Skeletal muscle cell (primary cell): ENCODE data around the gene IGF1R.
"Not testable (repeated sequence)": the region's sequence is repeated elsewhere in the genome, so short reads cannot be mapped to it uniquely, and the experiment has no call there.

Experiments used
- DNase-seq: peaks from one replicate; pipeline ENCODE4 v3.0.0-alpha.2; 2010; ENCODE audit warnings: low read depth
- H3K4me3 ChIP-seq: 2 replicates; pipeline ENCODE4 v1.5.1; 2011; ENCODE audit warnings: low read depth, mild to moderate bottlenecking, control low read depth, low read length, moderate library complexity

The IGF1R gene

DNA sequence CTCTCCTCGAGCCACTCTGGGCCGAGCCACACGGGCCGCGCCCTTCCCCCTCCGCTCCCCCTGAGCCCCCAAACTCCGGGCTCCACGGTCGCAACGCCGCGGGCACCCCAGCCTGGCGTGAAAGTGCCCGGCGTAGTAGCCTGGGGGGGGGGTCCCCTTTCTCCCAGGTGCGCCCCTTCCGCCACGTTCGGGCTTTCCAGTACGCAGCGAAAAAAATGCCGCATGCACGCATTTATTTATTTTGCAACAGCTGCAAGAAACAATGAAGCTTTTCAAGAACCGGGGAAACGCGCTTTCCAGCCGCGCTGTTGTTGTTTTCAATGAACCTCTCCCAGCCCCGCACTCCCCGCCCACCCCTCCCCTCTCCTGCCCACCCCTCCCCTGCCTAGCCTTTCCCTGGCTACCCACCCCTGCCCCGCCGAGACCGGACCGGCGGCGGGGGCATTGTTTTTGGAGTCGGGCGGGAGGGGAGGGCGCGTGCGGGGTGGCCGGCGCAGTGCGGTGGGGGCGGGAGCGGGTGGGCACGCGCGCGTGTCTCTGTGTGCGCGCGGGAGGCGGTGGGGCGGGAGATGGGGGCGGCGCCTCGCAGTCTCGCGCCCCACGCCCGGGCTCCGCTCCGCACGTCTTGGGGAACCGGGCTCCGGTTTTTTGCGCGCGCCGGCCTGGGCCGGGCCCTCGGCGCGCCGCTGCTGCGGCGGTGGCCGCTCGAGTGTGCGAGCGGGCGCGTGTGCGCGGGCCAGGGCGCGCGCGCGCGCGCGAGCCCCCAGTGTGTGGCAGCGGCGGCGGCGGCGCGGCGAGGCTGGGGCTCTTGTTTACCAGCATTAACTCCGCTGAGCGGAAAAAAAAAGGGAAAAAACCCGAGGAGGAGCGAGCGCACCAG is at the start of gene IGF1R:
Gene IGF1R, plus strand, starts transcription at position 766 of the 880 bp plus-strand sequence. CDS start 1,043 bp downstream, outside the sequence.
- peak; percentile 70 for DNase-seq
- peak within 1 kb of the TSS; percentile 89 for H3K4me3 ChIP-seq

DNA sequence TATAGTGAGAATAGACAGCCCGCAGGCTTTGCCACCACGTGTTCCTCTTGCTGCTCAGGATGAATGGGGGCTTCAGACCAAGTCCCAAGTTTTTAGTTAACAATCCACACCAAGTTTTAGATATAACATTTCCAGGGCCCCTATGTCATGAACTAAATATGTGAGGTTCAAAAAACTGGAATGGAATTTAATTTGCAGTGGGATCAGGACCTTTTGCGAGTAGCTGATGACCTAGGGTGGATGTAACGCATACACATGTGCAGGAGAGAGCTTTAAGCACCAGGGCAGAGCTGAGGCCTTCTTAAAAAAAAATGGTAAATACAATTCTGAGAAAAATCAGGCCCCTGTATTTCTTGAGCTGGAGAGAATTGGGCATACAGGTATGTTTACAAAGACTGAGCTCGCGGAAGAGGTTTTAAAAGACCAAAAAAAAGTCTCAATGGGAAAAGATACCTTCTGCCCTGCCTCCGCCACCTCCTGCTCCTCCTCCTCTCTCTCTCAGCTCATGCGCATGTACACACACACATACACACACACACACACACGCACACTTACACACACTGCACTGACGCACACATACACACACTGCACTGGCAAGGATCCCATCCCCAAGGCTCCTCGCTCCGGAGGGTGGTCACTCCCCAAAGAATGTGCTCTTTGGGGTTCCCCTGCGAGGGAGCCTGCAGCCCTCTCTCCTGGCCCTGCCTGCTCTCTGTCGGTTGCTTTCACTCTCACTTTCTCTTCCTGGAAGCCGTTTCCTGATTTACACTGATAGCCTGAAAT is 48.2 kb upstream of the IGF1R start:
- peak; percentile 35 for DNase-seq
- H3K4me3 ChIP-seq = peak overlapping the region; percentile 49

DNA sequence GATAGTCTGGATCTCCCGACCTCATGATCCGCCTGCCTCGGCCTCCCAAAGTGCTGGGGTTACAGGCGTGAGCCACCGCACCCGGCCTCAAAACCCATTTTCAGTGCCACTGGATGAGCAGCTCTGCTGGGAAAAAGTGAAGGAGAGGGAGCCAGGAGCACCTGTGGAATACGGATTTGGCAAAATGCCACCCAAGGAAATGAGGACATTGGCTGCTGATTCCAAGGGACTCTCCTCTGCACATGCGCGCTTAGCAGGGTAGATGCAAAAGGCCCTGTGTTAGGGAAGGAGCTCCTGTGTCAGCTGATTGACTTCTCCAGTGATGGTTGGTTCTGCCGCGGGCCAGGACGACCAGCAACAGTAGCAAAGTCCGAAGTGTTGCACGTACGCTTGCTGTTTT is 43.4 kb upstream of the IGF1R start:
- H3K4me3 ChIP-seq = no peak overlapping the region
- DNase-seq = no peak

DNA sequence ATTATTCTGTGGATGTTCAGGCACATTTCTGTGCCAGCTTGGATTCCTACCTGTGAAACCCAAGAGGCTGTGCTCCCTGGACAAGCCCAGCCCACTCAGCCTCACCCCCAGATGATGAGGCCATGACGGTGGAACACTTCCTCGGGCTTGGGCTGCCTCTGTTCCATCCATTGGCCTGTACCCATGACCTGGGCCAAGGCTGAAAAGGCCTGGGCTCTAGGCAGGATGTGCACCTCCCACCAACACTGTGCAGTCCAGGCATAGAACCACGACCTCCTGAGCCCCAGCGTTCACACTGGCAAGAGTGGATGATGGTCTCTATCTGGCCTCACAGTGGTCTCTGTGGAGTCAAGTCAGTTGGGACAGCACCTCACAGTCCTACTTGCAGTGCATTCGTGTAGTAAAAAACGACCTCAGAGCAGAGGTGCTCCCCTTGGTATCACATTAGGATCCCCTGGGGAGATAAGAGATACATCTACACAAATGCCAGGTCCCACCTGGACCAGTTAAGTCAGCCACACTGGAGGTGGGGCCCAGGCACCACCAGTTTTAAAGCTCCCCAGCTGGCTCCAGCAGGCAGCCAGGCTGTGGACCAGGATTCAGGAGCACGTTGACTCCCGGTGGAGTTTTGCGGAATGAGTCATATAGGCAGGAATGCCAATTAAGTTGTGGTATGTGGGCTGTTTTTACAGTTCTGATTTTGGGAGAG is 39.0 kb upstream of the IGF1R start:
- DNase-seq = no peak
- H3K4me3 ChIP-seq = no peak overlapping the region

DNA sequence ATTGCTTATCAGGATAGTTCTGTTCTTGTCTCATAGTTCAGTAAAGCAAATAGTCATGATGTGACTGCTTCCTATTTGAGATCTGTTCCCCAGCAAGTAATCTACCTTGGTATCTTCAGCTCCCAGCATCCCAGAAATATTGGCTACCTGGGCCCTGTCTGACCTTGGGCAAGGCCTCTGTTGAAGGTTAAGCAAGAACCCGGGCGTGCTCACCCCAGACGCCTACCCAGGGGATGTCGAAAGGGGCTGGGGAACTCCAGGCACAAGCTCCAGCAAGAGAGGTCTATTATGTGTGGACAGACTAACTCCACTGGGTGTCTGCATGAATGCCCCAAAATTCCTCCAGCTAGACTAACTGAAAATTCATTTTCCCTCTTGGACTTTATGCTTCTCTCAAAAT is 37.3 kb upstream of the IGF1R start:
- H3K4me3 ChIP-seq = no peak overlapping the region
- DNase-seq = no peak

GRCh38 chr15:98611808-98612207 is 36.5 kb upstream of the IGF1R start:
- DNase-seq = no peak
- H3K4me3 ChIP-seq = no peak overlapping the region

GRCh38 chr15:98612490-98613110 is 35.7 kb upstream of the IGF1R start:
- no peak overlapping the region for H3K4me3 ChIP-seq
- DNase-seq = no peak

- no peak overlapping the region for H3K4me3 ChIP-seq
- DNase-seq = no peak
Observed at GRCh38 chr15:98614681-98615080, 33.7 kb upstream of the IGF1R start.

- DNase-seq = no peak
- no peak overlapping the region for H3K4me3 ChIP-seq
Observed at GRCh38 chr15:98616397-98616796, 31.9 kb upstream of the IGF1R start.

DNA sequence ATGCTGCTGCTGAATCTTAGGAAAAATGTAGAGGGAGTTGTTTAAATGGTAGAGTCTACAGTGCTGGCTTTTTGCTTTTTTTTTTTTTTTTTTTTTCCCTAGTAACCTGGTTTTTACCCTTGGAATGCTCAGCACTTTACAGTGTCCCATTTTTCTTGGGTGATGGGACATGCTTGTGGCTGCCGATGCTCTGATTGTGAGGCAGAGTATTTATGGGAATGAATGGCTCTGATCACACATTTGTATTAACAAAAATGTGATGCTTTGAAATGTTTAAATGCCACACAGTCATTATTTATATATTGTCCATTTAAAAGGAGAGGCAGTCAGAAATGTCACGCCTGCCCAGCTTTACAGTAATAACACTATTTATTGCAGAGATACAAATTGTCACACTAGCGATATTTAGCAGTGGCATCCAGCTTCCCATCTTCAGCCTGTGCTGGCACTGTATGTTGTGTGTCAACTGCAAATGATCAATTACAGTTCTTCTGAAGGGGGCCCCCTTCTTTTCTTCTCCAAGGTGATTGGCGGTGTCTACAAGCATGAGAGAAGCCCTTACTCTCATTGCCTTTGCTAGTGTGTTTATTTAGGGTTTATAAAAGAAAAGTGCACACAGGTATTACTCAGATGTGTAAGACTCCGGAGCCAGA is 30.9 kb upstream of the IGF1R start:
- DNase-seq = no peak
- H3K4me3 ChIP-seq = no peak overlapping the region

DNA sequence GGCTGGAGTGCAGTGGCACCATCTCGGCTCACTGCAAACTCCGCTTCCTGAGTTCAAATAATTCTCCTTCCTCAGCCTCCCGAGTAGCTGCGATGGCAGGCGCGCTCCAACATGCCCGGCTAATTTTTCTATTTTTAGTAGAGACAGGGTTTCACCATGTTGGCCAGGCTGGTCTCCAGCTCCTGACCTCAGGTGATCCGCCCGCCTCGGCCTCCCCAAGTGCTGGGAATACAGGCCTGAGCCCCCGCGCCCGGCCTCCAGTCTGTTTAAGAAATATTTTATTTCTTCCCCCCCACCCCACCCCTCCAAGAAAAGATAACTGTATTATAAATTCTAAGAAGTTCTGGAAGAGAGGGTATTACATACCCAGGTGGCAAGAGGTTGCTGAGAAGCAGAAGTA is 29.8 kb upstream of the IGF1R start:
- not testable (repeated sequence) for DNase-seq, H3K4me3 ChIP-seq

DNA sequence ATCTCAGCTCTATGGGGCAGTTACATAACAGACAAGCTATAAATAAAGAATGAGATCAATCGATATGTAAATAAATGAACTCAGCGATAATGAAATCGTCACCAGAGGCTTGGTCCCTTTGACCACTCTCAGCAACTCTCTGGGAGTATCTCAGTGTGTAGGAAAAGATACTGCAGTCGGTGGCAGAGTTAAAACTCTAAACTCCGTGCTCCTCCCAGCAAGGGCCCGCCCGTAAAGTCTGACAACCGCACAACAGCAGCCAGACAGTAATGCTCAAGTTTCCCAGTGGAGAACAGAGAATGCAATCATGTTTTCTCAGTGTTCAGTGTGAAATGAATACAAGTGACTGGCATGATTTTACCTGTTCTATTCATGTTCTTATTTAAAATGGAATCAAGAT is 28.3 kb upstream of the IGF1R start:
- no peak overlapping the region for H3K4me3 ChIP-seq
- DNase-seq = no peak

DNA sequence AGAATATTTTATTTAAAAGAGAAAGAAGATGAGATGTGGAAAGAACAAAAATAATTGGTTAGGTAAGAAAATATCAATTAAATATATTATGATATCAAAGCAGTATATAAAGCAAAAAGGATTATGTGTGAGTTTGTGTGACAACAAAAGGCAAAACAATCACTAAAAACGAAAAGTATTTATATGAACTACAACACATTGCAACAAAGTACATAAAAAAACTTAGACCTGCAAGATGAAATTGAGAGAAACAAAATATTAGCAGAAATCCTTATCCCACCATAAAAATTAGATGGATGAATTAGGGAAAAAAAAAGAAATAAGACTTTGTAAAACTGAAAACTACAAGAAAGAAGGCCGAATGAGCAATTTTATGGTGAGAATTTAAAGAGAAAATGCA is 27.3 kb upstream of the IGF1R start:
- no peak for DNase-seq
- H3K4me3 ChIP-seq = no peak overlapping the region

GRCh38 chr15:98625614-98626013 is 22.7 kb upstream of the IGF1R start:
- no peak overlapping the region for H3K4me3 ChIP-seq
- DNase-seq = no peak

GRCh38 chr15:98626153-98626552 is 22.2 kb upstream of the IGF1R start:
- DNase-seq = no peak
- no peak overlapping the region for H3K4me3 ChIP-seq

DNA sequence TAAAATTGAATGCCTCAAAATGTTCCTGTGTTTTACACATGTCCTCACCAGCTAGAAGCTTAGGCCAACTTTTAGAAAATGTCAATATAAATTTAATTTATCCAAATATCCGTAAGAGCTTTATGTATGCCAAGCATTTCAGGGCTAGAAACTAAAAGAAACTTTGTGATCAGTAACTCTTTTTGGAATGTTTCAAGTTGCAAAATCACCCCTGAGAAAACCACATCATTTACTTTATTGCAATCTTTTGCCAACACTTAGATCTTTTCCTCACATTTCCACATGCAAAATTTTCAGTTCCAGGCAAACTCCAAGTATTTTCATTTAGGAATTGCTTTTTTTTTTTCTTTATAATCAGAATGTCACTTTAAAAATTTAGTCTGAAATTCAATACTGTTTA is 20.1 kb upstream of the IGF1R start:
- DNase-seq = no peak
- no peak overlapping the region for H3K4me3 ChIP-seq

GRCh38 chr15:98635848-98636247 is 12.5 kb upstream of the IGF1R start:
- no peak overlapping the region for H3K4me3 ChIP-seq
- DNase-seq = no peak

DNA sequence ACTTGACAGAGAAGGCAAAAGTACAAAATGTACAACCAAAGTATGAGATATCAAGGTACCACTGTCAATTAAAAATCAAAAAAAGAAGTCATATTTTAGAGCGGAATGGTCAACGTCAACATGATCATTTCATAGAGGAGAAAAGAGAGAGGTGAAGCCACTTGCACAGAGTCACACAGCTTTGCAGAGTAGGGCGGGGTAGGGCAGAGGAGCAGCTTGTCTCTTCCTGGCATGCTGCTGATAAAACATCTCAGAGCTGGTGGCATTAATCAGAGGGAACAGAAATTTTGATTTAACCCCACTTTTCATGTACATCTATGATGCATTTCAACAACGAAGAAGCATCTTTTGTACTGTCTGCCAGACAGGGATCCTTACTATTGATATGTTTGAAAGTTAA is 5.2 kb upstream of the IGF1R start:
- no peak overlapping the region for H3K4me3 ChIP-seq
- DNase-seq = no peak

- DNase-seq = no peak
Observed at GRCh38 chr15:98646546-98647025, 1.8 kb upstream of the IGF1R start.

More at GRCh38 chr15:98646546-98647025, 1.8 kb upstream of the IGF1R start:
- H3K4me3 ChIP-seq = peak overlapping the region; percentile 87
